Coronary artery (tissue), 2 donors: ENCODE results near the gene PDE6B.
"Not testable (repeated sequence)": the region's sequence is repeated elsewhere in the genome, so short reads cannot be mapped to it uniquely, and the experiment has no call there.

Experiments used
- DNase-seq: peaks from one replicate; pipeline ENCODE4 v3.0.0-alpha.2; 2017; ENCODE audit warnings: low spot score
- H3K27ac ChIP-seq, 2 donors: fragments of 200-600 bp; sonication (generic); one replicate each; pipeline ENCODE4 v1.5.1; 2016 to 2019
- H3K4me3 ChIP-seq: fragments of 200-600 bp; sonication (generic); 2 replicates; pipeline ENCODE4 v1.5.1; 2016; ENCODE audit warnings: mild to moderate bottlenecking, moderate library complexity
- TF ChIP-seq, protein P1 (sequence below): fragments of 200-600 bp; sonication (generic); IDR thresholded peaks from one replicate; pipeline ENCODE4 v1.5.1; 2019; ENCODE audit warnings: antibody characterized with exemption

Gene PDE6B

DNA sequence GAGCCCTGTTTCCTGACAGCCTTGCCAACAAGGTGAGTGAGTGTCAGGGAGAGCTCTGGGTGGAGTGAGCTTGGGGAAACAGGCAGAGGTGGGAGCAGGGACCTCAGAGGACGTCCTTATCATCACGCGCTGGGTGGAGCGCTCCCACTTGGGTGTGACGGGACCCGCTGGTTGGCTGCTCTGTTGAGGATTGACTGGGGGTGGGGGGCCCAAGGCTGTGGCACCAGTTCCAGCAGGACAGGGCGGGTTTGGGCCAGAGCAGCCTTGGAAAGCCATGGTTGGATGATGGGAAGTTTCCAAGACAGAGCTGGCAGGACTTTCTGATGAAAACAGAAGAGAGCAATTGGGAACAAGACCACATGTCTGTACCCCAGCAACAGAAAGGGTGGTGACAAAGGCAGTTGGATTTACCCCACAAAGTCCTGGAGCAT lies 77.3 kb downstream of the PDE6B start:
- Histone ChIP-seq H3K4me3 (no peak overlapping the region), H3K27ac (no peak overlapping the region)
- TF ChIP-seq, protein P1, sequence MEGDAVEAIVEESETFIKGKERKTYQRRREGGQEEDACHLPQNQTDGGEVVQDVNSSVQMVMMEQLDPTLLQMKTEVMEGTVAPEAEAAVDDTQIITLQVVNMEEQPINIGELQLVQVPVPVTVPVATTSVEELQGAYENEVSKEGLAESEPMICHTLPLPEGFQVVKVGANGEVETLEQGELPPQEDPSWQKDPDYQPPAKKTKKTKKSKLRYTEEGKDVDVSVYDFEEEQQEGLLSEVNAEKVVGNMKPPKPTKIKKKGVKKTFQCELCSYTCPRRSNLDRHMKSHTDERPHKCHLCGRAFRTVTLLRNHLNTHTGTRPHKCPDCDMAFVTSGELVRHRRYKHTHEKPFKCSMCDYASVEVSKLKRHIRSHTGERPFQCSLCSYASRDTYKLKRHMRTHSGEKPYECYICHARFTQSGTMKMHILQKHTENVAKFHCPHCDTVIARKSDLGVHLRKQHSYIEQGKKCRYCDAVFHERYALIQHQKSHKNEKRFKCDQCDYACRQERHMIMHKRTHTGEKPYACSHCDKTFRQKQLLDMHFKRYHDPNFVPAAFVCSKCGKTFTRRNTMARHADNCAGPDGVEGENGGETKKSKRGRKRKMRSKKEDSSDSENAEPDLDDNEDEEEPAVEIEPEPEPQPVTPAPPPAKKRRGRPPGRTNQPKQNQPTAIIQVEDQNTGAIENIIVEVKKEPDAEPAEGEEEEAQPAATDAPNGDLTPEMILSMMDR: no peak
- DNase-seq: no peak

DNA sequence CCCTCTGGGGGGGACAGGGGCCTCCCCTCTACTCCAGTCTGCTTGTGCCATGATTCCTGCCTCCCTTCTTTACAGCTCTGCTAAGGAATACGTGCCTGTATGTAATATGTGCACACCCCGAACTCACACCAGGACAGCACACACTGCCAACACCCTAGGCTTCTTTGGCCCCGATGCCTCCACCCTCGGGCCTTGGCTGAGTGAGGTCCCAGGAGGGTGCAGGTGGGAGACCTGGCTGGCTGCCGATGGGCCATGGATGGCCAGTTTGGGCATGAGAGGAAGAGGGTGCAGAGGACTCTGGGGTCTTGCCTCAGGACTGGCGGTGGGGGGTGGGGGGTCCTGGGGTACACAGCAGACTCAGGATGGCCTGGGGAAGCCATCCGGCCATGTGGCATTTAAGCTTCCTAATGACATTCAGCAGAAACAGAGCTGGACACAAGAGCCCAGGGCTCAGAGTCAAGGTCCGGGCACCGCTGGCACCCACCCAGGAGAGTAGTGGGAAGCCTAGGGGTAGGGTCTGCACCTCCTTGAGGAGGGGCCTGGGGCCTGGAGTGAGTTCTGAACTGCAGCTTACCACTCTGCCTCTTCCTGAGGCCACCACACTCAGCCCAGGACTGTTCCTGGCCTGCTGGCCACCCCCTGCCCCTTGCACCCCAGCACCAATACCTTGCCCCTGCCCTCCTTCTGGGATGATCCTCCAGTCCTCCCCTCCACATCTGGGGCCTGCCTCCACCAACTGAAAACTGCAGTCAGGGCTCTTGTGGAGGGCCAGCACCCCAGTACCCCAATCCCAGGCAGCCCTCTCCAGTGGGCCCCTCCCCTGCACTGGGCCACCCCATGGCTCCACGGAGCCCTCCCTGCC lies 78.2 kb downstream of the PDE6B start:
- Histone ChIP-seq H3K4me3 (no peak overlapping the region), H3K27ac (no peak overlapping the region)
- TF ChIP-seq, protein P1: no peak
- no peak for DNase-seq

DNA sequence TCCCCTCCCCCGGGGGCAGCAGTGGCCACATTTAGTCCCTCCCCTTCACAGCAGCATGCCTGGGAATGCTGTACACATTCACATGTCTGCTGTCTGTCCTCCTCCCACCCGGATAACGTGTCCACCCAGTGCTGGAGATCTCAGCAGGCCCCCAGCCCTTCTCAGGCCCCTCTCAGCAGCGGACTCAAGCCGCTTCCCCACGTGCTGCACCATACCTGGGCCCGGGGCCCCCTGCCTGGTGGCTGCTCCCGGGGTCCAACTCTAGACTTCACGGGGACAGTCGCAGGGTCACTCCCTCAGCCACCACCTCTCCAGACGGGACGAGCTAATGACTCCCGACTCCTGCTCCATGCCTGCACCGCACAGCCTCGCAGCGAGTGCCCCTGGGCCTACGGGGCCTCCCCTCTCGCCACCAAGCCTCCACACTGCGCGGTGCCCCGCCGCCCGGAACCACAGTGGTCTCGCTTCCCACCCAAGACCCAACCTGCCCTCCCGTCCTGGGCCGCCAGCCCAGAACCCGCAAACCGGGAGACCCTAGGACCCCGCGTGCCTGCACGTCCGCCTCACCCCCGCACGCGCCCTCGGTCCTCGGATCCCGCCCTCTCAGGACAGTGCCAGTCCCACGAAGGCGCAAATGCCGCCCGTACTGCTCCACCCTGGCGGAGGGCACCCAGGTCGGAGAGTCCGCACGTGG lies 79.0 kb downstream of the PDE6B start:
- H3K4me3 ChIP-seq: no peak overlapping the region
- H3K27ac ChIP-seq: no peak overlapping the region
- TF ChIP-seq, protein P1: no peak
- no peak for DNase-seq

DNA sequence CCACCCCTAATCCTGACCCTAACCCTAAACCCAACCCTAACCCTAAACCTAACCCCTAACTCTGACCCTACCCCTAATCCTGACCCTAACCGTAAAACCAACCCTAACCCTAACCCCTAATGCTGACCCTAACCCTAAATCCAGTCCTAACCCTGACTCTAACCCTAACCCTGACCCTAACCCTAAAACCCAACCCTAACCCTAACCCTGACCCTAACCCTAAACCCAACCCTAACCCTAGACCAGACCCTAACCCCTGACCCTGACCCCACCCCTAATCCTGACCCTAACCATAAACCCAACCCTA lies 79.6 kb downstream of the PDE6B start:
- no peak for DNase-seq
- peak overlapping the region; percentile 91 for H3K4me3 ChIP-seq
- TF ChIP-seq, protein P1: no peak

DNA sequence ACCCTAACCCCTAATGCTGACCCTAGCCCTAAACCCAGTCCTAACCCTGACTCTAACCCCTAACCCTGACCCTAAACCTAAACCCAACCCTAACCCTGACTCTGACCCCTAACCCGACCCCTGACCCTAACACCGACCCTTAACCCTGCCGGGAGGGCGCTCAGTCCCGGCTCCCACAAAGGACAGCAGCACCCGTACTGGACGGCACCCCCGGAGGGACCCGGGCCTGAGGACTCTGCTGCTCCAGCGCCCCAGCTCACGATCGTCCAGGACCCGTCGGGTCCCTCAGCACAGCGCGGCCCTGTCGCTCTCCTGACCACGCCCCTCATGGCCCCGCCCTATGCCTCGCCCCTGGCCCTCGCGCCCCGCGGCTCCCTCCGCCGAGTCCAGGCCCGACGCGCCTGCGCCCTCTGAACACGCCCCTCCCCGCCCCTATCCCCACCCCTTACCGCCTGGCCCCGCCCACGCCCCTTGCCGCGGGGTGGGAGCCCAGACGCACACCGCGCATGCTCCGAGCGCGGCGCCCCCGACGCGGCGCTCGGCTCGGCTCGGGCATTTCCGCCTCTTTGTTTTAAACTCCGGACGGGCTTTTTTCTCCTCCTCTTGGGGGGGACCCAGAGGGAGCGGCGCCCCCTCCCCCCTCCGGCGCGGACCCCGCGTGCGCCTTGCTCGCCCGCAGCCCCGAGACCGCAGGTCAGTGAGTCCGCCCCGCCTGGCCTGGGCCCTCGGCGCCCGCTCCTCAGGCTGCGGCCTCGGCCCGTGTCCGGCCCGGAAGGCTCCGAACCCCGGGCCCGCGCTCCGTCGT lies 80.1 kb downstream of the PDE6B start, which contains the start of gene PCGF3:
Gene PCGF3 (plus strand): TSS at position 555 of the 805 bp plus-strand sequence. CDS start 27,849 bp downstream, outside the sequence.
- DNase-seq: peak; percentile 97
- peak within 1 kb of the TSS; percentile 78 to 83 for H3K27ac ChIP-seq
- peak within 1 kb of the TSS; percentile 91 for H3K4me3 ChIP-seq
- TF ChIP-seq, protein P1: no peak

More for the DNA sequence above, 79.6 kb downstream of the PDE6B start:
- peak overlapping the region in 1 of 2 donors; percentile 83 for H3K27ac ChIP-seq

DNA sequence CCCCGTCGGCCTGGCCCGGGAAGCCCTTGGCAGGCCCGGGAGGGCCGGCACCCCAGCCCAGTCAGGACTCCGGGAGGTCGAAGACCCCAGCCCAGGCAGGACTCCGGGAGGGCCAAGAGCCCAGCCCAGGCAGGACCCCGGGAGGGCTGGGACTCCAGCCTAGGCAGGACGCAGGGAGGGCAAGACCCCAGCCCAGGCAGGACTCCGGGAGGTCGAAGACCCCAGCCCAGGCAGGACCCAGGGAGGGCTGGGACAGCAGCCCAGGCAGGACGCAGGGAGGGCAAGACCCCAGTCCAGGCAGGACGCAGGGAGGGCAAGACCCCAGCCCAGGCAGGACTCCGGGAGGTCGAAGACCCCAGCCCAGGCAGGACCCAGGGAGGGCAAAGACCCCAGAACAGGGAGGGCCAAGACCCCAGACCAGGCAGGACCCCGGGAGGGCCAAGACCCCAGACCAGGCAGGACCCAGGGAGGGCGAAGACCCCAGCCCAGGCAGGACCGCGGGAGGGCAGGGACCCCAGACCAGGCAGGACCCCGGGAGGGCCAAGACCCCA lies 80.8 kb downstream of the PDE6B start:
- H3K27ac ChIP-seq: peak overlapping the region; percentile 78 to 83
- DNase-seq: not testable (repeated sequence)
- peak overlapping the region; percentile 91 for H3K4me3 ChIP-seq
